Naive B cell (primary cell): ENCODE data around the gene GRID2. TPM values are rescaled to one million over a fixed set of nuclear protein-coding genes. Genes with fewer than 3 reads are reported as not detected.
A peak's percentile ranks its signal among the peaks of the same experiment; 100 is the strongest.

Source experiments
- ATAC-seq, 2 donors: fragments of 150-1000 bp; cut with Tn5 transposase; 2 replicates each; pipeline ENCODE4 v1.10.0; 2021; ENCODE audit warnings: low read depth in 2 of 2, mild to moderate bottlenecking in 2 of 2, moderate library complexity in 2 of 2
- DNase-seq: peaks from one replicate; pipeline ENCODE4 v3.0.0; 2022
- H3K27ac Mint-ChIP-seq, 6 donors: one replicate each; pipeline ENCODE4 v1.8.0; 2020 to 2022; ENCODE audit warnings: mild to moderate bottlenecking in 6 of 6, mixed read lengths in 6 of 6, moderate library complexity in 5 of 6, inconsistent platforms in 2 of 6
- H3K27me3 Mint-ChIP-seq, 3 donors: one replicate each; pipeline ENCODE4 v1.8.0; 2021 to 2022; ENCODE audit warnings: mixed read lengths in 3 of 3, mild to moderate bottlenecking in 1 of 3
- H3K36me3 Mint-ChIP-seq, 2 donors: one replicate each; pipeline ENCODE4 v1.8.0; 2020 to 2022; ENCODE audit warnings: mixed read lengths in 2 of 2, inconsistent platforms in 1 of 2, mild to moderate bottlenecking in 1 of 2
- H3K4me1 Mint-ChIP-seq, 3 donors: one replicate each; pipeline ENCODE4 v1.8.0; 2020 to 2022; ENCODE audit warnings: mixed read lengths in 3 of 3, inconsistent platforms in 1 of 3, mild to moderate bottlenecking in 1 of 3, moderate library complexity in 1 of 3
- H3K4me3 Mint-ChIP-seq, 8 donors: one replicate each; pipeline ENCODE4 v1.8.0; 2020 to 2022; ENCODE audit warnings: mild to moderate bottlenecking in 8 of 8, mixed read lengths in 8 of 8, moderate library complexity in 8 of 8, inconsistent platforms in 2 of 8
- H3K9me3 Mint-ChIP-seq, 7 donors: one replicate each; pipeline ENCODE4 v1.8.0; 2020 to 2022; ENCODE audit warnings: mixed read lengths in 7 of 7, mild to moderate bottlenecking in 5 of 7, inconsistent platforms in 2 of 7, moderate library complexity in 1 of 7
- polyA plus RNA-seq, 6 donors: library from polyadenylated mRNA; unstranded; fragments of 300-500 nt; fragmentation: Illumina TruSeq; gene quantifications; one replicate each; pipeline ENCODE4 v1.2.3, GENCODE V29; 2021; ENCODE audit warnings: low read depth in 6 of 6

GRID2 gene
- not detected for polyA plus RNA-seq

GRCh38 chr4:92303621-92304027, at the start of gene GRID2:
Gene GRID2 (plus strand): TSS chr4:92303966.
- Mint-ChIP-seq H3K9me3 (peaks cover 0 to 4% (median 0%) of the 10 kb centered on the region in 7 donors), H3K4me1 (peaks cover 4 to 9% (median 8%) of the 10 kb centered on the region in 3 donors), H3K36me3 (no peaks in the 10 kb centered on the region), H3K27ac (no peak within 1 kb of the TSS), H3K4me3 (peak within 1 kb of the TSS in 3 of 8 donors; percentile 18 to 79 (median 32)), H3K27me3 (peaks cover 38 to 44% (median 39%) of the 10 kb centered on the region in 3 donors)
- DNase-seq (no peak), ATAC-seq (no peak)

GRCh38 chr4:92253986-92254671, 49.6 kb upstream of the GRID2 start:
- Mint-ChIP-seq H3K9me3 (peaks cover 0 to 24% (median 6%) of the 10 kb centered on the region in 7 donors), H3K27ac (no peak overlapping the region), H3K27me3 (no peaks in the 10 kb centered on the region), H3K4me3 (no peak overlapping the region), H3K36me3 (no peaks in the 10 kb centered on the region), H3K4me1 (no peaks in the 10 kb centered on the region)
- ATAC-seq = no peak
- DNase-seq = no peak

GRCh38 chr4:92254767-92255442, 48.9 kb upstream of the GRID2 start:
- H3K9me3 Mint-ChIP-seq = peaks cover 0 to 24% (median 6%) of the 10 kb centered on the region in 7 donors
- no peaks in the 10 kb centered on the region for H3K36me3 Mint-ChIP-seq
- no peaks in the 10 kb centered on the region for H3K27me3 Mint-ChIP-seq
- ATAC-seq = no peak
- H3K27ac Mint-ChIP-seq = no peak overlapping the region
- no peaks in the 10 kb centered on the region for H3K4me1 Mint-ChIP-seq
- no peak overlapping the region for H3K4me3 Mint-ChIP-seq
- no peak for DNase-seq

GRCh38 chr4:92255920-92256244, 47.9 kb upstream of the GRID2 start:
- no peak for DNase-seq
- no peaks in the 10 kb centered on the region for H3K4me1 Mint-ChIP-seq
- no peak overlapping the region for H3K4me3 Mint-ChIP-seq
- H3K36me3 Mint-ChIP-seq = no peaks in the 10 kb centered on the region
- peaks cover 0 to 24% (median 6%) of the 10 kb centered on the region in 7 donors for H3K9me3 Mint-ChIP-seq
- H3K27ac Mint-ChIP-seq = no peak overlapping the region
- no peaks in the 10 kb centered on the region for H3K27me3 Mint-ChIP-seq
- ATAC-seq = no peak

- Mint-ChIP-seq H3K36me3 (no peaks in the 10 kb centered on the region), H3K4me3 (no peak overlapping the region), H3K27ac (no peak overlapping the region), H3K9me3 (peaks cover 0 to 22% (median 2%) of the 10 kb centered on the region in 7 donors), H3K27me3 (no peaks in the 10 kb centered on the region), H3K4me1 (no peaks in the 10 kb centered on the region)
- DNase-seq (no peak), ATAC-seq (no peak)
Measured at GRCh38 chr4:92257931-92258857, 45.6 kb upstream of the GRID2 start.

- no peak overlapping the region for H3K27ac Mint-ChIP-seq
Measured at GRCh38 chr4:92261256-92261655, 42.5 kb upstream of the GRID2 start.

GRCh38 chr4:92262371-92262770, 41.4 kb upstream of the GRID2 start:
- peaks cover 0 to 5% (median 0%) of the 10 kb centered on the region in 7 donors for H3K9me3 Mint-ChIP-seq
- no peak for ATAC-seq
- H3K4me1 Mint-ChIP-seq = no peaks in the 10 kb centered on the region
- DNase-seq = no peak
- no peaks in the 10 kb centered on the region for H3K27me3 Mint-ChIP-seq
- no peaks in the 10 kb centered on the region for H3K36me3 Mint-ChIP-seq
- H3K27ac Mint-ChIP-seq = no peak overlapping the region
- H3K4me3 Mint-ChIP-seq = no peak overlapping the region

More at GRCh38 chr4:92261256-92261655, 42.5 kb upstream of the GRID2 start:
- Mint-ChIP-seq H3K9me3 (peaks cover 0 to 5% (median 0%) of the 10 kb centered on the region in 7 donors), H3K27me3 (no peaks in the 10 kb centered on the region), H3K4me1 (no peaks in the 10 kb centered on the region), H3K36me3 (no peaks in the 10 kb centered on the region), H3K4me3 (no peak overlapping the region)
- no peak for ATAC-seq
- no peak for DNase-seq

GRCh38 chr4:92263010-92263409, 40.8 kb upstream of the GRID2 start:
- Mint-ChIP-seq H3K9me3 (peaks cover 0 to 5% (median 0%) of the 10 kb centered on the region in 7 donors), H3K27ac (no peak overlapping the region), H3K4me3 (no peak overlapping the region), H3K27me3 (no peaks in the 10 kb centered on the region), H3K4me1 (no peaks in the 10 kb centered on the region), H3K36me3 (no peaks in the 10 kb centered on the region)
- ATAC-seq (no peak), DNase-seq (no peak)

GRCh38 chr4:92263575-92263974, 40.2 kb upstream of the GRID2 start:
- no peaks in the 10 kb centered on the region for H3K27me3 Mint-ChIP-seq
- H3K36me3 Mint-ChIP-seq = no peaks in the 10 kb centered on the region
- H3K27ac Mint-ChIP-seq = no peak overlapping the region
- H3K4me3 Mint-ChIP-seq = no peak overlapping the region
- DNase-seq = no peak
- H3K9me3 Mint-ChIP-seq = peaks cover 0 to 5% (median 0%) of the 10 kb centered on the region in 7 donors
- no peaks in the 10 kb centered on the region for H3K4me1 Mint-ChIP-seq
- no peak for ATAC-seq

GRCh38 chr4:92264163-92264562, 39.6 kb upstream of the GRID2 start:
- no peaks in the 10 kb centered on the region for H3K36me3 Mint-ChIP-seq
- H3K9me3 Mint-ChIP-seq = peaks cover 0 to 5% (median 0%) of the 10 kb centered on the region in 7 donors
- ATAC-seq (no peak), DNase-seq (no peak)
- no peak overlapping the region for H3K27ac Mint-ChIP-seq
- H3K27me3 Mint-ChIP-seq = no peaks in the 10 kb centered on the region
- H3K4me3 Mint-ChIP-seq = no peak overlapping the region
- H3K4me1 Mint-ChIP-seq = no peaks in the 10 kb centered on the region

- no peaks in the 10 kb centered on the region for H3K4me1 Mint-ChIP-seq
- H3K27ac Mint-ChIP-seq = no peak overlapping the region
- peaks cover 0 to under 1% (median 0%) of the 10 kb centered on the region in 7 donors for H3K9me3 Mint-ChIP-seq
- H3K4me3 Mint-ChIP-seq = no peak overlapping the region
- ATAC-seq (no peak), DNase-seq (no peak)
- no peaks in the 10 kb centered on the region for H3K36me3 Mint-ChIP-seq
- no peaks in the 10 kb centered on the region for H3K27me3 Mint-ChIP-seq
Measured at GRCh38 chr4:92265021-92265420, 38.7 kb upstream of the GRID2 start.

GRCh38 chr4:92265798-92266197, 38.0 kb upstream of the GRID2 start:
- Mint-ChIP-seq H3K4me3 (no peak overlapping the region), H3K27me3 (no peaks in the 10 kb centered on the region), H3K36me3 (no peaks in the 10 kb centered on the region), H3K4me1 (no peaks in the 10 kb centered on the region), H3K9me3 (no peaks in the 10 kb centered on the region), H3K27ac (no peak overlapping the region)
- ATAC-seq = no peak
- DNase-seq = no peak

GRCh38 chr4:92266521-92266920, 37.2 kb upstream of the GRID2 start:
- no peak overlapping the region for H3K27ac Mint-ChIP-seq
- H3K4me1 Mint-ChIP-seq = no peaks in the 10 kb centered on the region
- no peaks in the 10 kb centered on the region for H3K9me3 Mint-ChIP-seq
- H3K36me3 Mint-ChIP-seq = no peaks in the 10 kb centered on the region
- DNase-seq (no peak), ATAC-seq (no peak)
- H3K4me3 Mint-ChIP-seq = no peak overlapping the region
- H3K27me3 Mint-ChIP-seq = no peaks in the 10 kb centered on the region
